ENCODE results near the gene ZNF134.

DNA sequence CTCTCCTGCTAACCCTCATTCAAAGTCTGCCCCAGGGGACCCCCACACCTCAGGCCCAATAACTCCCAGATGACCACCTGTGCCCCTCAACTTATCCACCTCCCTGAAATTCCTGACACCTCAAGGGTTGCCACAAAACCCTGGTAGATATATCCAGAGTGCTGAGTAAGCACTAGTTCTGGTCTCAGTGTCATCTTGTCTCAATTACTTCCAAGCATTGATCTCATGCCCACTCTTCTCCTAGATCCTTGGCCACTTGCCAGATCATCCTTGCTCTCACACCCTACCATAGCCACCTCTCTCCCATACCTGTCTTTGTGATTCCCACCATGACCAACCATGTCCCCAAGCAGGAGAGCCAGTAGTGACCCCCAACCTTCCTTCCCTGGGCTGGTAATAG is 37.4 kb upstream of the ZNF134 start:
- TF ChIP-seq, protein P1, sequence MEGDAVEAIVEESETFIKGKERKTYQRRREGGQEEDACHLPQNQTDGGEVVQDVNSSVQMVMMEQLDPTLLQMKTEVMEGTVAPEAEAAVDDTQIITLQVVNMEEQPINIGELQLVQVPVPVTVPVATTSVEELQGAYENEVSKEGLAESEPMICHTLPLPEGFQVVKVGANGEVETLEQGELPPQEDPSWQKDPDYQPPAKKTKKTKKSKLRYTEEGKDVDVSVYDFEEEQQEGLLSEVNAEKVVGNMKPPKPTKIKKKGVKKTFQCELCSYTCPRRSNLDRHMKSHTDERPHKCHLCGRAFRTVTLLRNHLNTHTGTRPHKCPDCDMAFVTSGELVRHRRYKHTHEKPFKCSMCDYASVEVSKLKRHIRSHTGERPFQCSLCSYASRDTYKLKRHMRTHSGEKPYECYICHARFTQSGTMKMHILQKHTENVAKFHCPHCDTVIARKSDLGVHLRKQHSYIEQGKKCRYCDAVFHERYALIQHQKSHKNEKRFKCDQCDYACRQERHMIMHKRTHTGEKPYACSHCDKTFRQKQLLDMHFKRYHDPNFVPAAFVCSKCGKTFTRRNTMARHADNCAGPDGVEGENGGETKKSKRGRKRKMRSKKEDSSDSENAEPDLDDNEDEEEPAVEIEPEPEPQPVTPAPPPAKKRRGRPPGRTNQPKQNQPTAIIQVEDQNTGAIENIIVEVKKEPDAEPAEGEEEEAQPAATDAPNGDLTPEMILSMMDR (IDR thresholded peaks at IDR 0.05): no peak
- TF ChIP-seq EZH2 (IDR thresholded peaks at IDR 0.05) (no peak), EZH2phosphoT487 (IDR thresholded peaks at IDR 0.05) (no peak)
